ENCODE results near the gene LAMA2.

Gene LAMA2

DNA sequence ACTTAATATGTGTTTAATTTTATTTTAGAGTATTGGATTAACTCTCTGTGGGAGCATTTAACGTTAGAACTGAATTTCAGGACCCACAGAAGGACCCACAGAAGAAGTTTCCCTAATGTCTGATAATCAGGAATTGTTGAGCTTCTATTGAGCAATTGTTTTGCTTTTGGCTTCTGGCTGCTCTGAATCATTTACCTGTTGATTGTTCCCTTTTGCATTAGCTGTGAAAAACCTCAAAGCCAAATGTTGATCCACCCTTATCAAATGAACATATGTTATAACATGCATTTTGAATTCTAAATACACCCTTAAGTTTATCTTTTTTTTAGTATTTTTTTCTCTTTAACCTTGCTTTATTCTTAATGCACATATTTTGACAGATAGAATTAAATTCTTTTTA, 393.5 kb downstream of the LAMA2 start:
- no peak for DNase-seq

DNA sequence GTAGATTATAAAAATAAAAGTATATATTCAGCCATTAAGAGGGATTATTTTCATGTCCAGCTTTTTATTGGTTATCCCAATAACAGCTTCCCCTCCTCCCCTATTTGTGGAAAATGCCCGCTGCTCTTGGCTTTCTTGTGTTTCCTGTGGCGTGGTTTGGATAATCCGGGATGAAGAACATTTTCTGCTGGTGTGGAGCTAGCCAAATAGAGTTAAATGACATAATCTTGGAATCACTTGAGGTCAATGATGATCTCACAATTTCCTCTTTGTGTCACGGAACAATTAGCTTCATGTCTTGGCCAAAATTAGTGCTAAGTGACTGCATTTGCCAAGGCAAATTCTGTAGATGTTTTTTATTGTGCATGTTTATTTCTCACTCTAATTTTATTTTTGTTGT, 394.0 kb downstream of the LAMA2 start:
- DNase-seq = no peak

DNA sequence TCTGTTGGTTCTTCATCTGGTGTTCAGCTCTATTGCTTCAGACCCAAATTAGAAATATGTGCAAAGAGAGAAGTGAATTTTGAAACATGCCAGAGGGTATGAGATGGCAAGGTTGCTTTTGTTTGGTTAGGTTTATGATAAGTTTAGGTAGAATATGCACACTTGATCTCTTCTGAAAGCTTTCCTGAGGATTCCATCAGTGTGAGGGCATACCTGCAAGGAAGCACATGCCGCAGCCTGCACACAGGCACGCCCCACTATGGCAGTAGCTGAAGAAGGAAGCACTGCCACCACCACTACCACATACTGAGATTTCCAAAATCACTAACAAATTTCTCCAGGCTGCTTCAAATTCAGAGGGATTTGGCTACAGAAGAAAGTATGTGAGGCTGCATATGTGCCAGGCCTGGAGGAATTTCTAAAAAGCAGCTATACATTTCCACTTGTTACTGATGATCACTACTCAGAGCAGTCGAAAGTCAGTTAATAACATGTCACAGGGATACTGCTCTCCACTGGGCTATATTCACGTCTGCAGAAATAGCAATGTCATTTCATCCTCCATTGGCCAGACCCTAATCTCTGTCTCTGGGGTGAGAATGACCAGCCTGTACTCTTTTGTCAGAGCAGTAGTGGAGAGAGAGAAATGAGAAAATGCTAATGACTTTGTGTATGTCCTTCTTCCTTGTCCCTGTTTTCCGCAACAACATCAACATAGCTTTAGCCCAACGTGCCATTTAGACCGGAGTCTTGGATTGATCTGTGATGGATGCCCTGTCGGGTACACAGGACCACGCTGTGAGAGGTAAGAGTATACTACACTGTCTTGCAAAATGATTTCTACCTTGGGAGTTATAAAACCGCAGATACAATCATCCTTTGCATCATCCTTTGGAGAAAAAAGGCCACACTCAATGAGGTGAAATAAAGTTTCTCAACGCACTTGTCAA, 396.7 kb downstream of the LAMA2 start:
- DNase-seq = no peak

DNA sequence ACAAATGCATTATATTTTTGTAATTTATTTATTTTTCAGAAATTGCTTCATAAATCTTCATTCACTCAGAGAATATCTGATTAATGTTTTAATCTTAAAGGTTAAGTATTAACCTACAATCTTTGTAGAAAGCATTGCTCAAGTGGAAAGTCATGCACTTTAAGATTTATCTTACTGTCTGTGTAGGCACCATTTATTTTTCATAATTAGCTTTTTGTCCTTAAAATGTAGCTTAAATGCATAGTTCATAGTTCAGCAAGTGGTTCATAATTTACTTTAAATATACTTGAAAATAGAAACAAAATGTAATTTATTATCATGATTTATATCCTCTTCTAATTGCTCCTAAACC, 397.3 kb downstream of the LAMA2 start:
- DNase-seq = no peak

DNA sequence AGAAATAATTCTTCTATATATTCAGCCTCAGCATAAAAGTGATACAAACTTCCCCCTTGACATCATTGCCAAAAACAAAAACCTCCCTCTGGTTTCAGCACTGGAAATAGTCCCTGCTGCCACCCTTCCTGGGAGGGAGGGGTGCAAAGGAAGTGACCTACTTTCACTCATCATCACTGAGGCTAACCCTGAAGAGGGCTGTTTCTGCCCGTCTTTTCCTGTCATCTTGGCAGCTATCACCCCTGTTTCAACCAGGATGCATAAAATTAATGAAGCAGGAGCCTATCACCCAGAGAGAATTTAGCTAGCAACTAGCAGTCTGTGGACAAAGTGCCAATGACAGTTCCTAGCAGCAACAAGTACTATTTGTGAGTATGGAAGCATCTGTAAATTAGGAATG, 397.8 kb downstream of the LAMA2 start:
- no peak for DNase-seq

DNA sequence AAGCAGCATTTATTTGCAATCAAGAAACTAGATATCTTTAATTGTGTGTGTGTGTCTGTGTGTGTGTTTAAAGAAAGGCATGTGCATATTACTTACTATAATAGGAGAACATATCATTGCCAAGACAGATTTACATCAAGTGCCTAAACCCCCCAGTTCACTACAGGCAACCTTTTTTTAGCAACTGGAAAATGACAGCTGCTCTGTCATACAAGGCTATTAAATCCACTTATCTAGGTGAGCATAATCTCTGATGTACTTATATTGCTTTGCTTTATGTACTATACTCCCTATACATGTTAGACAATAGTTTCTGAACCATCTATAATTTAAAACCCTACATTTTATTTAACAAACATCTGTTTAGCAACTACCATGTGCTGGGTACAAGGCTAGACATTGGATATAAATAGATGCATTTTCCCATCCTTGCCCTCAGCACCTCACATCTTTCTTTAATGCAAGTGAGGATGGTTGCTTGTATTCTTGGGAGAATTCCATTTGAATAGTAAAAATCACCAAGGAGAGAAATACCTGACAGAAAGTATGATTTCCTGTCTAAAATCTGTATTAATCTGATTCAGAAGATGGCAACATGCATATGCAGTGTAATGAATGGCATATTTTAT, 398.3 kb downstream of the LAMA2 start:
- no peak for DNase-seq

DNA sequence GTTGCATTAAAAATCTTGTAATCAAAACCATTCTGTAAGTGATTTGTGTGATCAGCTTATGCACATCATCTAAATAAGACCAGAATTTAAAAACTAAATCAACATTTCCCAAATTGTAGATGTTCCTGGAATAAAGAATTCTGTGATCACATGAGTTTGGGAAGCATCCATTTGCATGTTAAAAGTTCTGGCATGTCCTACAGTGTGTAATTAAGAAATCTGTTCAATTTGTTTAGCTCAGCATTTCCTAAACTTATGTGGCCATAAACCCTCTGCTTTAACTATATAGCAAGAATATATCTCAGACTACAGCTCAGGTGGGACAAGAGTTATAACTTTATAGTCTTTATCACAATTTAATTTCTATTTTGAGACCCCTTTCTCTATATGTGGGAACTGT, 399.1 kb downstream of the LAMA2 start:
- no peak for DNase-seq

DNA sequence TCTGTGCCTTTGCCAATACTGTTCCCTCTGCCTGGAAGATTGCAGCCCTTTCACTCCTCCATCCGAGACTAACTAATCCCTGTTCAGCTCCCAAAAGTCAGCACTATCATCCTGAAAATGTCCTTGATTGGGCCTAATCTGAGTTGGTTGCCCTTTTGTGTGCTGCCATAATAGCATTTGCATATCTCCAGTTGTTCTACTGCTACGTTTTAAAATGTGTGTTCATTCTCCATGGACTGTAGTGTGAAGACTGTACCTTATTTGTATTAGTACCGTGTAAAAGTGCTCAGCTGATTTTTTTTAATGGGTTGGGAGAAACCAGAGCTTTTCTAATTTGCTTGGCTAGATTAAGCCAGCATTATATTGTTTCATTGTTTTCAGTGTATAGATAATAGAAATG, 401.3 kb downstream of the LAMA2 start:
- no peak for DNase-seq

DNA sequence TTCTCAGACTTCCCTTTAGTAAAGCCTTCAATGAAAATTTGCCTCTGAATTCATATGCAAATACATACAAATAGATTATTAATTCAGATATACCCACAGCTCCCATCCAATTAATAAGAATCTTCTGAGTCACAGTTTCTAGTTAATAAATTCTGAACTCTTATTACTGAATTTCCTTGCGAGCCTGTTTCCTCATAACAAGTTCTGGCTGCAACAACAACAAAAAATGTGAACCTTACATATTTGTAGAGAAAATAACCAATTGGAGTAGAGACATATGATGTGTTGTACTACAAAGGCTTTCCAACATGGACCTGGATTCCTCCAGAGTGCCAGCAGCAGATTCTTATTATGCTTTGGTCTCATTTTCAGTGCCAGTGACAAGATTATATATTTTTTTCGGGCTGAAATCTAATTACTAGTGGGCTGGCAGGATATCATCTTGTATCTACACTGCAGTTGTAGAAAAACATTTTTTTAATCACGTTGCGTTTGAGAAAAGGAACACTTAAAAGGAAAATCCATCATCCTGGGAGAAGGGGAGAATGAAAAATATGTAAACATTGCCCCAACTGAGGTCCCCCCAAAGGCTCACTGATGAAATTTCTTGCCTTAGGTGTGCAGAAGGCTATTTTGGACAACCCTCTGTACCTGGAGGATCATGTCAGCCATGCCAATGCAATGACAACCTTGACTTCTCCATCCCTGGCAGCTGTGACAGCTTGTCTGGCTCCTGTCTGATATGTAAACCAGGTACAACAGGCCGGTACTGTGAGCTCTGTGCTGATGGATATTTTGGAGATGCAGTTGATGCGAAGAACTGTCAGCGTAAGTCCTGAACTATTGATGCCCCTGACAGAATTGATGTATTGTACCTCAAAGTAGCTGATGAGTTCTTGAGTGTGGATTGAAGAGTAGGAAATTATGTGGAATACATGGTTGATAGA, 404.6 kb downstream of the LAMA2 start:
- DNase-seq = no peak

DNA sequence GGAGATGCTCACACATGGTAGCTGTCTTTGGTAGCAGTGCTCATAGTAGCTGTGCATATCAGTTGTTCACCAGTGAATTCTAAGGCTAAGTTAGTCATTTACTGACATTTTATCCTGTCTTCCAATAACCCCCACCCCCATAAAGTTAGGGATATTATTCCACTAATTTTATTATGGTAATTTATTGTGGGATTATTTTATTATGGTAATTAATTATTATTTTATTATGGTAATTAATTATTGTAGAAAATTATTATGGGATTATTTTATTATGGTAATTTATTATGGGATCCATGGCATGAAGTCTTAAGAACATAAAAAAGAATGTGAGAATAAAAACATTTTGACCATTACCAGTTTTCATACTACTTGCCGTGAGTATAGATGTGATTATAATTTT, 406.5 kb downstream of the LAMA2 start:
- no peak for DNase-seq

DNA sequence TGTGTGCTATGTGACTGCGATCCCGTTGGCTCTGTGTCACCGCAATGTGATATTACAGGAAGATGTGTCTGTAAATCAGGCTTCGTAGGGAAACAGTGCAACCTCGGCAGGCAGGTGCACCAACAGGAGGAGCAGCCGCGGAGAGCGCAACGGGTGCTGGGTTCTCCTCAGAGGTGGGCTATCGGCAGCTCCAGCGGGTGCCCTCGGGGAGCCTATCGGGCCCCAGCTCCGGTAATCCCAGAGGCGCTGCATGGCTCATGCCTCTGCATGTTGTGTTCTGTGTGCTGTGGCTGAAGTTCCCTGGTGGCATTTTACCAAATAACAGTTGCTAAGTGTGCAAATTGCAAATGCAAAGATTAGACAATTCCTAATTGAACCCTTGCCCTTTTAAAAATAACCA, 409.9 kb downstream of the LAMA2 start:
- no peak for DNase-seq

DNA sequence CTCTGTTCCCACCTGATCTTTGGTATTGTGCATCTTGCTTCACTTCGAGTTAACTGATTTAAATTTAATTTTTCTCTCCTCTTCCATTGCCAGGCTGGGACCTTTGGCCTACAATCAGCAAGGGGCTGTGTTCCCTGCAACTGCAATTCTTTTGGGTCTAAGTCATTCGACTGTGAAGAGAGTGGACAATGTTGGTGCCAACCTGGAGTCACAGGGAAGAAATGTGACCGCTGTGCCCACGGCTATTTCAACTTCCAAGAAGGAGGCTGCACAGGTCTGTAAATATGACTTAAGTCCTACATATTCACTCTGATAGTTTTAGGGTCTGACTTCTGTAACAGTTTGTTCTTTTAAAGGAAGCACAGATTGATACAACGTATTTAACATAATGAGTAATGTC, 414.7 kb downstream of the LAMA2 start:
- no peak for DNase-seq

DNA sequence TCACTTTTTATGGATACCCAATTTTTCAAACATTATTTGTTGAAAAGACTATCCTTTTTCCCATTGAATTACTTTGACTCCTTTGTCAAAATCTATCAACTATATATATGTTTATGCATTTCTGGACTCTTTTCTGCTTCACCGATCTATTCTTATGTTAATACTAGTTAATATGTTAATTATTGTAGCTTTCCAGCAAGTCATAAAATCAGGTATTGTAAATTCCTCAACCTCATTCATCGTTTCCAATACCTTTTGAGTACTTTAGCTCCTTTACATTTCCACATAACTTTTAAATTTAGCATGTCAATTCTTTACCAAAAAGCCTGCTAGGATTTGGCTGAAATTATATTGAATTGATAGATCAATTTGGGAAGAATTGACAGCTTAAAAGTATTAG, 419.7 kb downstream of the LAMA2 start:
- DNase-seq = no peak

DNA sequence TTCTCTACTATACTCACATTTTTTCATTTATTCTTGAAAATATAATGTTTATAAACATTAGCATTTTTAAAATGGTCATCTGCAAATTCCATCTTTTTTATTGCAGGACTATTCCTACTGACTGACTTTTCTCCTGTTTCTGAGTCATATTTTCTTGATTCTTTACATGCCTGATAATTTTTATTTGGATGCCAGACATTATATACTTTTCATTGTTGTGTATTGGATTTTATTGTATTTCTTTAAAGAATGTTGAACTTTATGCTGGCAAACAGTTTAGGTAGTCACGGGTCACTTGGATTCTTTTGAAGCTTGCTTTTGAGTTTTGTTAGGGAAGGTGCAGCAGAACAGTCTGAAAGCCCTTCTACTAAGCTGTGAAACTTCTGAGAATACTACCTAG, 423.9 kb downstream of the LAMA2 start:
- DNase-seq = no peak

DNA sequence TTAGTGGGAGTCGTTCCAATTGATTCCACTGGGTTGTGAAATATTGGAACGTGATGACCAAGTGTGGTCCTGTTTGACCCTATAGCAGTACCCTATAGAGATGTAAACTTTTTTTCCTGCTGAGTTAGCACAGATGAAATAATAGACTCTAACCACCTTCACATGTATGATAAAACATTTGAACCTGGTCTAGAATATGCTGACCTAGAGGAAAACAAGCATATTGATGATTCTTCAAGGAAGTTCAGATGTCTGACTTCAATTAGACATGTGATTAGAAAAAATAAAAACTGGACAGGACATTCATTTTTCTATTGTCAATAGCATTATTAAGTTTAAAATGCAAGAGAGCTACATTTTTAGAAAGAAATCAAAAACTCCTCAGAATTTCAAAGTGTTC, 424.9 kb downstream of the LAMA2 start:
- DNase-seq = no peak

DNA sequence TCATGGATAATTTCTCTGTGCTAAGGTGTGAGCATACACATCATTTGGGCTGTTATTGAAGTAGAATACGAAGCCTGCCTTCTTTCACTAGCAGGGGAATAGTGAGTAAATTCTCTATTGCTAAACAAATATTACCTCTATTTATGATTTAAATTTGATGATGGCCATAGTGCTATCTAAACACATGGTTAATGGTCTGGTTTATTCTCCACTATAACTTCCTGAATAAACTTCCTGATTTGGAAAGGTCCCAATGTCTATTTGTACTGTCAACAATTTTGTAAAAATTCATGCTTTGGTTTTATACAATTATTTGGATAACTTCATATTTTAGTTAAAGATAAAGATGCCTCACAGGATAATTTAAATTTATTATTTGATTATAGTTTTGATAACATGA, 426.2 kb downstream of the LAMA2 start:
- DNase-seq = no peak

DNA sequence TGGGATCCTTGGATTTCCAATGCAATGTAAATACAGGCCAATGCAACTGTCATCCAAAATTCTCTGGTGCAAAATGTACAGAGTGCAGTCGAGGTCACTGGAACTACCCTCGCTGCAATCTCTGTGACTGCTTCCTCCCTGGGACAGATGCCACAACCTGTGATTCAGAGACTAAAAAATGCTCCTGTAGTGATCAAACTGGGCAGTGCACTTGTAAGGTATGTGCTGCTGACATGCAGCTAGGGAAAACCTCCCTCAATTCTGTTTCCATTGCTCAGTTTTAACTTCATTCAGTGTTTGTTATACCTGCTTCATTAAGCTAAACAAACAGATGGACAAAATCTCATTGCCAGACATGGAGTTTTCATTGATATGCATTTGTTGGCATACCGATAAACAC, 429.9 kb downstream of the LAMA2 start:
- peak; percentile 5 for DNase-seq

DNA sequence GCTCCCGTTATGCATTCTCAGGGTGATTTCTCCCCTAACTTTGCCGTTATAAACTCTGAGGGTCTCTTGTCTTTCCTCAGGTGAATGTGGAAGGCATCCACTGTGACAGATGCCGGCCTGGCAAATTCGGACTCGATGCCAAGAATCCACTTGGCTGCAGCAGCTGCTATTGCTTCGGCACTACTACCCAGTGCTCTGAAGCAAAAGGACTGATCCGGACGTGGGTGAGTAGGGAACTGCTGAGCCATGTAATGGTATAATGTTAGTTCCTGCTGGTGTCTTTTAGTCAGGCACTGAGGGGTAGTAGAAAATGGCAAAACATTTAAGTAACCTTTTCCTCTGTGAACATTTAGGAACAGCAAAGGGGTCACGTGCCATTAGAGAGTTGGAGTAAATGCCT, 431.6 kb downstream of the LAMA2 start:
- DNase-seq = peak; percentile 82

DNA sequence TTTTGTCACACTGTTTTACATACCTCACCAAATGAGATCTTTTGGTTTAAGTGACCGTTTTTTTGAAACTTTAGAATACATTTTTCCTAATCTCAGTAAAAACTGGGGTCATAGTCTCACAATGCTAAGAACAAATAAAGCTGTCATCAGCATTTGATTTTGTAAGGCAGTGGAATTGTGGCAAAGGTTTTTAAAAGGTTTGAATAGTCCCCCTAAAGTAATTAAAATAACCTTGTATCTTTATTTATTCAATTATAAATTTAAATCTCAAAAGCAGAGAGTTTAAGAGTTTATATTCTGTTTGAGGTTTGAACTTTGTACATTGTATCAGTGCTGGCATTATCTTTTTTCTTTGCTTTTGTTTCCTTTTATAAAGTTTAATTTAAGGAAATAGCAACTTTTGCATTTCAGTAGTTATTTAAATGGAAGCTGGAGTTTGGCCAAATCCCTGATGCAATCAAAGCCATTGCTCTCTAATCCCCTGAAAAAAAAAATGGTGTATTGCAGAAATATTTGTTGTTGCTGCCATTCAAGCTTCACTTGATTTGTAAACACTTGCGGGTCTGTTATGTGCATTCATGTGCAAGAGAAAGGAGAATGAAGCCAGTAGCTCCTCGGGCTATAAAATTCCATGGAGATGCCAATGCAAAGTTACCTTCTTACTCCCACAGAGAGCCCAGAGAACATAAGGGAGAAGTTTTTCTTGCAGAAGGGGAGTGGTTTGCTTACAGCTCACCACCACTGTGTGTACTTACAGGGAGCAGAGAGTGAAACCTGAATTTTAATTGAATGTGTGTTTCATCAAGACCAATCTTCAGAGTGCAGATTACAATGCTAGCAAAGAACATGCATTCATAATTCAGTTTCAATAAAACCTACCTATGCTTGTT, 435.2 kb downstream of the LAMA2 start:
- peak; percentile 77 for DNase-seq

DNA sequence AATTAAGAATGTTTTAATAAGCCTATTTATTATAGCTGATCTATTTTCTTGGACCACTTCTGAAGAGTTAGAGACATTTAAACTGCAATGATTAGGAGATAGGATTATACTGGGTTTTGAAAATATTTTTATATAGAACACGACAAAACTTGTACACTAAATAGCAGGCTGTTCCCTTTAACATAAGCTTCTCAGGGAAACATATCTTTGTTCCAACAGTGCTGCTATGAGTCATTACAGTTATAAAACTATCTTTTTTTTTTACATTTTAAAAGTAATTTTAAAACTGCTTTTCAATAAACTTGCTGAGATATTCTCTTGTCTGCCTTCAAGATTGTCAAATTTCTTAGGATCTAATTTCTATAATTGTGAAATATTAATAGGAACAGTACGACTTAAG, 438.0 kb downstream of the LAMA2 start:
- DNase-seq = no peak

DNA sequence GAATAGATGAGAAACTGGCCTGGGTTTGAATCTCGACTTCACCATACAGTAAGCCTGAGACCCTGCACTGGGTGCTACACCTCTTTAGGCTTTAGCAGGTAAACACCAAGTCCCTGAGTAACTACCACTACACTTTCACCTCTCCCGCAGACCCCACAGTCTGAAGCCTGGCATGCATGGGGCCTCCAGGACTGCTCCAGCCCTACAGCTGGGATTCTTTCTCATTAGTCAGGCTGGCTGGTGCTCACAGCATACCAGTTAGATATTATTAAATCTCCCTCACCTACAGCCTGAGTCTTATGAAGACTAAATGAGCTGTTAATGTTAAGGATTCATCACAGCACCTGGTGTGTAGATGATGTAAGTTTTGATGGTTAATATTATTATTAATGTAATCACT, 438.4 kb downstream of the LAMA2 start:
- no peak for DNase-seq

DNA sequence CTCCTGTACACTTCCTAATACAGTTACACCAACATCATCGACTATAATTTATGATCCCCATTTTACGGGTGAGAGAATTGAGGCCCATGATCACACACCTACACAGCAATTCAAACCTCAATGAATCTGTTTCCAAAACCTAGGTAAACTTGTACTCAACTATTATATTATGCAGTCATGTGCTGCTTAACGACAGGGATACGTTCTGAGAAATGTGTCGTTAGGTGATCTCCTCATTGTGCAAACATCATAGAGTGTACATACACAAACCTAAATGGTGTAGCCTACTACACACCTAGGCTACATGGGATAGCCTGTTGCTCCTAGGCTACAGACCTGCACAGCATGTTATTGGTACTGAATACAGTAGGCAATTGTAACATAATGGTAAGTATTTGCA, 441.4 kb downstream of the LAMA2 start:
- DNase-seq = no peak

DNA sequence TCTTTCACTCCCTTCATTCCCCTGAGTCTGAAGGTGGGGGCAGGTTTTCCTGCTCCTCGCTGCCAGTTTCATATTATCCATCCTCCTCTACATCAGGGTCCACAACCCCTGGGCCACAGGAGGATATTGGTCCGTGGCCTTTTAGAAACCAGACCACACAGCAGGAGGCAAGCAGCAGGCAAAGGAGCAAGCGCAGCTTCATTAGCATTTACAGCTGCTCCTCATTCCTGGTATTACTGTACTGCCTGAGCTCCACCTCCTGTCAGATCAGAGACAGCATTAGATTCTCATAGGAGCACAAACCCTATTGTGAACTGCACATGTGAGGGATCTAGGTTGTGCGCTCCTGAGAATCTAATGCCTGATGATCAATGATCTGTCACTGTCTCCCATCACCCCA, 446.7 kb downstream of the LAMA2 start:
- DNase-seq = no peak

All from NCI-H446 treated with DMSO at 0.1 percent for 48 hours (cell line).